Activated gamma-delta T cell treated with anti-CD3 and anti-CD28 coated beads, Interleukin-2, amount 50 U/mL, for 16 hours (primary cell): ENCODE results near the gene TLR1.
"Not testable (repeated sequence)": the region's sequence is repeated elsewhere in the genome, so short reads cannot be mapped to it uniquely, and the experiment has no call there.

Source experiments
- DNase-seq: peaks from one replicate; pipeline ENCODE4 v3.0.0-alpha.2; 2020; ENCODE audit warnings: low read depth

TLR1 gene

DNA sequence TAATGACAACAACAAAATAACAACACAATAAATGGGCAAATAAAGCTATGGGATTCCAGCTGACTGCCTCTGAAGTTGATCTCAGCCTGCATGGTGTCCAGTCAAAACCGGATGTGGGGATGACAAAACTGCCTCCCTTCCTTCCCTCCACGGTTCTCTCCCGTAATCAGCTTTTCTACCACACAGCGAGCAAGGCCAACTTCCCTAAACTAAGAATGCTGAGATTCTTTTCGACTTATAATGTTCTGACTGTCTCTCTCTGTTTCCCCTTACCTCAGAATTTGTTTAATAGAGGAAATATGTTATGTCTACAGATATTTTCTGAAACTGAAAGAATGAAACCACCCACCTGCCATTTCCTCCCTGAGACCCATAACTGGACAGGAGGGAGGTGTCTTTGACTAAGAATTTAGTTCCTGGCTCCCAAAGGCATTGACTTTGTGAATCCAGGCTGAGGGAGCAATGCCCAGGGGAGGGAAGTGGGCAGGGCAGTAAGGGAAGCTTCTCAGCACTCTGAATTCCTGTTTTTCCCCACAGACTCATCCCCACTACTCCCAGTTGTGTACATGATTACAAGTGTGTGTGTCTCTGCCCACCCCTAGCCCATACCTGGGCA is 1.0 kb upstream of the TLR1 start:
- no peak for DNase-seq

DNA sequence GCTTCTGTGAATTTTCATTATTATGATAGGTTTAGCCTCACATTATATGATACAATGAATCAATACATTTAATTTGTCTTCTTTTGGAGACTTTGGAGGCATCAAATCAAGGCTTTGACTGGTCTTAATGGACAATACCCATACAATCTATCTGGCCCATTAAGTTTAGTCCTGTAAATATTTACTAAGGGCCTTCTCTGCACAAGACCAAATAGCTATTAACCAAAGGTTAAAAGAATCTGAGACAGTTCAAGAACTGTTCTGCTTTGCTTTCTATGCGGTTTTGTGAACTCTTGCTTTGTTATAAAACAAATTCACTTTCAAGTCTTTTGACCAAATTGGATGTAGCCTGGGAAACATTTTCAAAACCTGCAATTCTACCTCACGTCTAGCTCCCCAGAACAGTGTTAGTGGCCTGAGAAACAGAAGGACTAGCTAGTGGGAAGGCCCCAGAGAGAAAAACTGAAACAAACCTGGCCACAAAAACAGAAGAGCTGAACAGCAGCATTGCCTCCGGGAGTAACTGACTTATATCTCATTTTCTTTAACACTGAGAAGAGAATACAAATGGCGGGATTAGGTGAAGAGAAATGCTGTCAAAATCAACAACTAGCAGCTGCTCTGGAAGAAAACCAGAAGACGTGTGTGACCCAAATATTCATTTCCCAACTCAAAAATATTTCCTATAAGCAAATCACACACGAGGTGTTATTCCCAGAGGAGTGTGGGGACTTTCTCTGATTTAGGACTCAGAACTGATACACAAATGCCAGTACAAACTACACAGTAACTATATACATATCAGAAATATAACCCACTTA is 548 bp downstream of the TLR1 start:
- DNase-seq, result no peak

DNA sequence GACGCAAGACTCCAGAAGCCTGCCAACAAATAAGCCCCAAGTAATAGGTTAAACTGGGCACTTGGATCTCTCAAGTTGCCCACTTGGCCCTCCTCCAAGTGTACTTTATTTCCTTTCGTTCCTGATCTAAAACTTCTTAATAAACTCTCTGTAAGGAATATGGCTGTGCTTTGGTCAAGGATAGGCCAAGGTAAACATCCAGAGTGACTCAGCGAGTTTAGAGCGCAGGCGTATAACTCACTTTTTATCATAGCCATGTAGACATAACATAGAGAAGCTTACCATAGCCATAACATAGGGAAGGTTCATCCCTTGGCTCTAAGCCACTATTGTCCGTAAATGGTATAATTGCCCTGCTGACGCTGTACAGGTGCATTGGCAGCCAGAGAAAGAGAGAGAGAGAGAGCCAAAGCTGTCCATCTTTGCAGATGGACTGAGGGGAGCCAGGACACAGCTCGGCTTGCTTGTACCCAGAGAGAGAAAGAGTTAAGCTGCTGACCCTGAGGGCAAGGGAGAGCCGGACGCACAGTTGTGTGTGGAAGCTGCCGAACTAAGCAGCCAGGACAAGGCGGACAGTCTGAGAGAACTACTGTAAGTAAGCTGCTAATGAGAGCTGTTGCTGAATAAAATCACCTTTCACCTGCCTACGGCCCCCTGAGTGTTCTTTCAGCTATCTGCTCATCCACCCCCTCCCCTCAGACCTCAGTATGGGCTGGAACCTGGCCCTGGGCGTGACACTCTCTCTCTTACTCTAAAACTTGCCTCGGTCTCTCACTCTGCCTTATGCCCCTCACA is 1.8 kb downstream of the TLR1 start:
- no peak for DNase-seq

DNA sequence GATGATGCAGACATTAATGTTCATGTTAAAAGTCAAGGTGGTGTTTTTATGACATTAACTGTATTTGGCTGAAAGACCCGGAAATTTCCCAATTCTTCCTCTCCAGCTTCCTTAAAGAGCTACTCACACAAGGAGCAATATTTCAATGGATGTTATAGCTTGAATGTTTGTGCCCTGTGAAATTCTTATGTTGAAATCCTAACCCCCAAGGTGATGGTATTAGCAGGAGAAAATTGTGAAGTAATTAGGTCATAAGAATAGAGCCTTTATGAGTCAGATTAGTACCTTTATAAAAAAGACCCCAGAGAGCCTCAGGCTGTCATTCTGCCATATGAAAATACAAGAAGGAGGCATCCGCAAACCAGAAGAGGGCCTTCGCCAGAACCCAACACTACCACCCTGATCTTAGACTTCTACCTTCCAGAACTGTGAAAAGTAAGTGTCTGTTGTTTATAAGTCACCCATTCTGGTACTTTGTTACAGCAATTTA is 3.6 kb downstream of the TLR1 start:
- DNase-seq, result no peak

DNA sequence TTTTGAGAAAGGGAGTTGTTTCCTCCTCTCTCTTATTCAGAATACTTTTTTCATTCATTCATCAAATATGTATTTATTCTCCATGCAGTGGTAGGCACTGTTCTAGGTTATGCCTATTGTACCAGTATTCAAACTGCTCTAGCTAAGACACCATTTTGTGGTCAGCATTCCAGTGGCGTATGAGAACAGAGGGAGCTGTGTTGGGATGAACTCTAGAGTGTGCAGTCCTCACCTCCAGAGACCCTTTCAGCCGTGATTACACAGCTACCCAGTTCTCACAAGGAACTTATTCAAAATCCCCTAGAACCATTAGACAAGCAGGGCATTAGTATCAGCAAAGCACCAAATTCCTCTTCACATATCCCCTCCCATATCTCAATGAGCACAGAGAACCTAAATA is 4.2 kb downstream of the TLR1 start:
- DNase-seq, result no peak

DNA sequence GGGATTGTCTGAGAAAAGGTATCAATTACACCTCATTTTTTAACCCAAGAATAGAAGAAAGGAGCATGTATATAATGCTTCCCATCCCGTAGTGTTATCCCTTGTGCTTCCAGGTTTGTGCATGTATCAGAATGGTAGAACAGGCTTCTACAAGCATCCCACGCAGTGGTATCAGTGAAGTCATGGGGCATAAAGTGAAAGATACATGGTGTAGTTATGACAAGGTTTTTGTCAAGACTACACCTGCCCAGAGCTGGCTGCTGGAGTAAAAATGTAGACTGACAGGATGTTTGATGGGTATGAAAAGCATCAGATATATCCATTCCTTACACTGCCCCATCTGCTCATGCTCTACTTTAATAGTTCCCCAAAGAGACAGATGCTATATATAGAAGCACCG is 9.5 kb downstream of the TLR1 start:
- no peak for DNase-seq

DNA sequence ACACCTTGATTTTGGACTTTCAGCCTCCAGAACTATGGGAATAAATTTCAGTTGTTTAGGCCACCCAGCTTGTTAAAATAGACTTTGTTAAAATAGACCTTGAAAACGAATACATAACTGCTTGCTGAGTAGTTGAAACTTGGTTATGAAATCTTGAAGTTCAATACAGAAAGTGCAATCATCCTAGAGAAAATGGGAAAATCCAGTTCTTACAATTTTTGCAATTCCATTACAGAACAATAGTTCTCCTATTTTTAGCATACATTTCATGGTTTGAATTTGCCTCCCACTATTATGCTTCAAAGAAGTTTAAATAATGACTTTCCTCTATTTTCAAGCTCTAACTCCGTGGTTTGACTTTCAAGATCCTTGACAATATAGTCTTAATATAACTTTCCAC is 10.5 kb downstream of the TLR1 start:
- DNase-seq, result no peak

DNA sequence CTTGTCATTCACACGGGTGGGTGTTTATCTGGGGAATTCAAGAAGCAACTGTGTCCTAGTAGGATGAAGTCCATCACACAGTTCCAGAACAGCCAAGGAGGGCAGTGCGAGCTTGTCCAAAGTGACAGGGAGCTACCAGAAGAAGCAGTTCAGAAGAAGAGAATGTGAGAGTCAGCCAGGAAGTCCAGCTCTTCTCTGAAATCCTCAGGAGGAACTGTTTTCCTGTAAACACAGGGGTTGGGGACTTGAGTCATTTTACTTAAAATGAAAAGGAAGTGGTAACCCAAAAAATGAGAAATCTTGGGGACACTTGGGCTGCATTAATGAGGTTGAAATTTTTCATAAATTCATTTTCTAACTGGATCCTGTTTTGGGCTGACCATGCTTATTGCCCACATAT is 13.6 kb downstream of the TLR1 start:
- no peak for DNase-seq

DNA sequence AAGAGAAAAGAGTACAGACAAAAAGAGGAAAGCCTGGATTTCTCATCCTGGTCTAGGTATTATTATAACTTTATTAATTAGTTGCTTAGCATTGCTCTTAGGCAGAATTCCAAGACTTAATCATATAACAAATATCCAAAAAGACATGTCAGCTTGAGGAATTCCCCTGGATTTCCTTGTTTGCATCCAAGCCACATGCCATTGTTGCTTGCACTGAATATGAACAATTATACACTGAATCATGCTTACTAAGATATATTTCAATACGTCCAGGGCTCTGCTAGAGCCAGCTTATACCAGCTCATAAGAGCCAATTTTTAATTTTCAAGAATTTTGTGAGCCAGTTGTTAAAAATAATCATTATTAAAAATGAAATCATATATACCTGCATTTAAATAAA is 16.3 kb downstream of the TLR1 start:
- no peak for DNase-seq

DNA sequence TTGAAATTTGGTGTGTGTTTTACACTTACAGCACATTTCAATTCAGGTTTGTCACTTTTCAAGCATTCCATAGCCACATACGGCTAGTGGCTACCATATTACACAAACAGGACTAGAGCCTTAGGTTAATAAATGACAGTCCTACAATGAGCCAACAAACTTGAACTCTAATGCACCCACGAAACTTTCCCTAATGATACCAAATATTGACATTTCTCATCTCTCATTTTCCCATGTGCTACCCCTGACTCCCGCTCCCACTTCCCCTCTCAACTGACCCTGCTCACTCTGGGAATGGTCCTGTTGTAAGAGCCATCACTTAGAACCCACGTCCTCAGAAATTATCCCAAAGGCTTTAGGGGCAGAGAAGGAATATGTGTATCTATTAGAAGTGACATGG is 16.9 kb downstream of the TLR1 start:
- DNase-seq, result no peak

DNA sequence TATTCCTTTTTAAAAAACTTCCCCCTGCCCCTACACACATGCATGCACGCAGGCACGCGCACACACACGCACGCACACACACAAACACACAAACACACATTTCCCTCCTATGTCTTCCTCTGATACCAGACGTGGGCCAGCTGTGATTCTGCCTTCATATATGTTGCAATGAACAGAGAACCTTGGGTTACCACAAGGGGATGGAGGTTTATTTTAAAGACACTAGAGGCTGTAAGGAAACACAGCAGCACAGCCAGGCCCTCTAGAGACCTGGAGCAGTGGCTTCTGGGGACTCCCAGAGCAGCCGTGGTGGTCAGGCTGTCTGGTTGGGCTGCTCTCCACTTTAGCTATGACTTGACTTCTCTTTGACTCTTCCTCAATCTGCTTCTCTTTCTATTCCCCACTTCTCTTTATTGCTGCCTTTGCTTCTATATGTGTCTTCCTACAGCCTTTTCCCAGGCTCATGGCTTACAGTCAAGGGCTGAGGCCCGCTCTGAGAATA is 18.6 kb downstream of the TLR1 start:
- DNase-seq, result no peak

DNA sequence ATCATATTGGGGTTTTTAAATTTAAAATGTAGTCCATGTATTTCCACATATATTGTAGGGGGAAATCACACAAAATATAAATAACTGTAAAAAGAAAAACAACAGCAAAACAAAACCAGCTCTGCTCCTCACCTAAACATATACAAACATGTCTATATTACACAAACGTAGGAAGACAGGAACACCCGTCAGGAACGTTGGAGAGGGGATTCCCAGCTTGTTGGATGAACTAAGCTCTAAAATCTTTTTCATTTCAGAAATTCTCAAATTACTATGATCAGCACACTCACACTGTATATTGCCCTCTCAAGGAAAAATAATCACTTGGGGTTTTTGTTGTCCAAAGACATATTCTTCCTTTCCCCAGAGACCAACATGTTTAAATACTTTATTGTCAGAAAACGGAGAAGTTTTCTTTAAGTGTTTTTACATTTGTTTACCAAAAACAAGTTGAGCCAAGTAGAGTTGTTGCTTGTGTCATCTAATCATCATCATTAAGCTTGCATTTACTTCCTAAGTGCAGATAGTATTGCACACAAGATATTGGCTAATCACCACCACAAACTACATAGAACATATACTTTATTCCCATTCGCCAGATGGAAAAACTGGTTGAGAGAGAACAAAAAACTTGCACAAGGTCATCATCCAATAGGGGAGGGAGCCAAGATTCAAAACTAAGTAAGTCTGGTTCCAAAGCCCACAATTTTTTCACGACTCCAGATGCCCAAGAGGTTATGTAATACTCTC is 19.4 kb downstream of the TLR1 start:
- no peak for DNase-seq

DNA sequence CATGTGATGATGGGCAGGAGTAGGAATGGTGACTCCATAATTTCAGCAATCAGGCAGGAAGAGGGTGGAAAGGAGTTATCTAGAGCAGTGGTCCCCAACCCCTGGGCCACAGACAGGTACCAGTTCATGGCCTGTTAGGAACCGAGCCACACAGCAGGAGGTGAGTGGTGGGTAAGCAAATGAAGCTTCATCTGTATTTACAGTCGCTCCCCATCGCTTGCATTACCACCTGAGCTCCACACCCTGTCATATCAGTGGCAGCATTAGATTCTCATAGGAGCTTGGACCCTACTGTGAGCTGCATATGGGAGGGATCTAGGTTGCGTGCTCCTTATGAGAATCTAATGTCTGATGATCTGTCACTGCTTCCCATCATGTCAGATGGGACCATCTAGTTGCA is 20.4 kb downstream of the TLR1 start:
- no peak for DNase-seq

DNA sequence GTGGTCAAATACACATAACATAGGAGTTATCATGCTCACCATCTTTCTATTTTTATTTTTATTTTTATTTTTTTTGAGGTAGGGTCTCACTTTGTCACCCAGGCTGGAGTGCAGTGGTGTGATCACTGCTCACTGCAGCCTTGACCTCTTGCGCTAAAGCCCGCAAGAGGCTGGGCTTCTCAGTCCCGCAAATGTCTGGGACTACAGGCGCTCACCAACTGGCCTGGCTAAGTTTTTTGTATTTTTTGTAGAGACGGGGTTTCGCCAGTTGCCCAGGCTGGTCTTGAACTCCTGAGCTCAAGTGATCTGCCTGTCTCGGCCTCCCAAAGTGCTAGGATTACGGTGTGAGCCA is 21.5 kb downstream of the TLR1 start:
- DNase-seq, result no peak

DNA sequence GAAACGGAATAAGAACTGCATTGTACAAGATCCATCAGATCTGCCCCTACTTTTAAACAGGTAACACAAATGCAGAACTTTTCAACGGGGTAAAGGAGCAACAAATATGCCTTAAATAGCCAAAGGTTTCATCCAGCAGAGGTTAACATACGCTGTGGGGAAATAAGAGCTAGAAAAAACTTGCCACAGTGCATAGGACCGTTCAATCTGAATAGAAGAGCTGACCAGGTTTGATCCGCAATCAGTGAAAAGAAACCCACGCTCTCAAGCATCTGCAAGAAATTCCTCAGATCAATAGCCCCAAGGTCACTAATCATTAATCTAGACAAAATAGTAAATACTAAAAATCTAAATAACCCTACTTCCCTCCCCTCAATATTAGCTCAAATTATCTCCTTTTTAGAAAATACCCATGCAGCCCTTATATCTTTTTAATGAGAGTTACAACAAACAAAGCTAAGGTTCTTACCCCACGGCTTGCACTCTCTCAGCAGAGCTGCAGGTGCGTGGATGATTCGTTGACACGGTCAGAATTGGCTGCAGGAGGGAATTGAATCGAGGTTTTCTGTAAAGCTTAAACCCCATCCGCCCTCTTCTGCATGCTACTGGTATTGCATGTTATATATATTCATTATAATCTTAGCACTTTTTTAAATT is 22.0 kb downstream of the TLR1 start, which contains the start of gene TLR10:
Gene TLR10 (minus strand): TSS at position 539 of the 657 bp plus-strand sequence. CDS start 7,400 bp downstream, outside the sequence.
- DNase-seq, result no peak

DNA sequence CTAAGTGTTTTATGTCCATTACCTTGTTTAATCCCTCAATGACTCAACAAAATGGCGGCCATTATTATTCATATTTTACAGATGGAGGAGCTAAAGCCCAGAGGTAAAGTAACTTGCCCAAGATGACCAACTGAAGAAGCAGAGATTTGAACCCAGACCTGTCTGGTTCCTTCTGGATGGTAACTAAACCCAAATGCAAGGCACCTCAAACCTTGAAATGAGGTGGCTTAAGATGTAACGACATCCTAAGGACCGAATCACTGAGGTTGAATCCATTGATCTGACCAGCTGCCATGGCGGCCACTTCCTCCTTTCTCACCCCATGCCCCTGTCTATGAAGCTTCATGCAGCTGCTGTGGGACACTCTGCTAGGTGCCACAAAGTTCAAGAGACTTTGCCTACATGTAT is 22.7 kb downstream of the TLR1 start:
- no peak for DNase-seq

DNA sequence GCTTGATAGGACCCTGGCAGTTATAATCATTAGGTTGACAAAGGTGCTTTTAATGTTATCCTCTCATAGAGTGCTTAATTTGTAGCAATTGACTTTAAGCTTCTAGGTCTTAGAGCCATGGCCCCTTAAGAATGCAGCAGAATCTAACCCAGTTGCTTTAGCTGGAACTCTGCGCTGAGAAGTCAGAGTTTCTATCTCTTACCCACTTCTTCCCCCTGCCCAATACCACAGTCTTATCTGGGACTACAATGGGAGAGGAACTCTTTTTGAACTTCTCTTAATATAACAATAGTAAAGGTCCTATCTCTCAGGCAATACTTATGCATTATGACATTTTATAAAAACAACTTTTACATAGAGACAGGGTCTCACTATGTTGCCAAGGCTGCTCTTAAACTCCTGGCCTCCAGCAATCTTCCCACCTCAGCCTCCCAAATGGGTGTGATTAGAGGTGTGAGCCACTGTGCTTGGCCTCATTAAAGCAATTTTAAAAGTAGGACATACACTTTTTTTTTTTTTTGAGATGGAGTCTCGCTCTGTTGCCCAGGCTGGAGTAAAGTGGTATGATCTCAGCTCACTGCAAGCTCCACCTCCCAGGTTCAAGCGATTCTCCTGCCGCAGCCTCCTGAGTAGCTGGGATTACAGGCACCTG is 23.6 kb downstream of the TLR1 start:
- DNase-seq, result no peak

DNA sequence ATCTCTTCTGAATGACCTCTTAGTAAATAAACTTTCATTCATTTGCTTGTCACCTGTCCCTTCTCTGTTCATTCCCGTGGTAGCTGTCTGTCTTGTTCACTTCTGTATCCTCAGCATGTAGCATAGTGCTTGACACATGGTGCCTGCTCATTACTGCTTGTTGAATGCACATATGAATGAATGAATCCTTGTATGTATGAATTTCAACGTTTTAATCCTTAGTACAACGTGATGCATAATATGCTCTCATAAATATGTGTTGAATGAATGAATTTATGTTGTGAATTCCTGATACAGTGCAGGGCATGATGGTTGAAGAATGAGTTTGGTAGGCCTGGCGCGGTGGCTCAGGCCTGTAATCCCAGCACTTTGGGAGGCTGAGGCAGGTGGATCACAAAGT is 24.8 kb downstream of the TLR1 start:
- no peak for DNase-seq

DNA sequence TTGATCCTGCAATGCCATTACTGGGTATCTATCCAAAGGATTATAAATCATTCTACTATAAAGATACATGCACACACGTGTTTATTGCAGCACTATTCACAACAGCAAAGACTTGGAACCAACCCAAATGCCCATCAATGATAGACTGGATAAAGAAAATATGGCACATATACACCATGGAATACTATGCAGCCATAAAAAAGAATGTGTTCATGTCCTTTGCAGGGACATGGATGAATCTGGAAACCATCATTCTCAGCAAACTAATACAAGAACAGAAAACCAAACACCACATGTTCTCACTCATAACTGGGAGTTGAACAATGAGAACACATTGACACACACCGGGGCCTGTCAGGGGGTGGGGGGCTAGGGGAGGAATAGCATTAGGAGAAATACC is 26.7 kb downstream of the TLR1 start:
- DNase-seq, result not testable (repeated sequence)

DNA sequence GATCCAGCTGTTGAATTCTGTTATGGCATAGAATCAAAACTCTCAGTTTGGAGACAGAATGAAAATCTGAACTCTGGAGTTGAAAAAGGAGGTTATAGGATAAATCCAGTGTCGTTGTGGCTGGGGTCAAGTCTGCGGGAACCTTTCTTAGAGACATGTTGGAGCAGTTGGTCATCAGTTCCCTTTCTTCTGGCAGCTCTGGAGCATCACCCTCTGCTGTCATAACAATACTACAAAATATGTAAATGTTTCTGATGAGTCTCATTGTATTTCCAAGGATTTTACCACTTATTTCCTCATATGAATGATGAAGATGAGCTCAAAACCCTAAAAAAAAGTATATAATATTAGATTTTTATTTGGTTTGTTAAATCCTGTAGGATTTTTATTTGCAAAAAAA is 29.3 kb downstream of the TLR1 start:
- no peak for DNase-seq
